MCF 10A (cell line): ENCODE results near the gene FNDC1. TPM values are rescaled to one million over a fixed set of nuclear protein-coding genes. Genes with fewer than 3 reads are reported as not detected.
A peak's percentile ranks its signal among the peaks of the same experiment; 100 is the strongest.

Experiments used
- BruUV-seq: library from RNA; stranded (reverse); fragments of 400-500 nt; replicated peaks from 2 replicates; lab custom pipeline; 2021; lab: Mats Ljungman, UMichigan
- CTCF ChIA-PET: fragments of 300-600 bp; sonication (Branson Sonifier 250); formaldehyde crosslinking; extraction: SDS; loops from one replicate; lab custom pipeline; 2021; ENCODE audit warnings: antibody characterized with exemption, inconsistent platforms; lab: Yijun Ruan, JAX
- POLR2A ChIA-PET: fragments of 300-600, 350-650 bp; sonication (Branson Sonifier 250); formaldehyde crosslinking; extraction: SDS; loops from one replicate; lab custom pipeline; 2020; ENCODE audit warnings: antibody characterized with exemption, inconsistent platforms; lab: Yijun Ruan, JAX
- DNase-seq: peaks from one replicate; pipeline ENCODE4 v3.0.0-alpha.2; 2018; ENCODE audit not compliant: unreplicated experiment
- H3K27ac Mint-ChIP-seq: one replicate; pipeline ENCODE4 v1.8.0; 2022; ENCODE audit warnings: mild to moderate bottlenecking, low read depth, mixed read lengths; ENCODE audit not compliant: unreplicated experiment
- H3K27me3 Mint-ChIP-seq: one replicate; pipeline ENCODE4 v1.8.0; 2022; ENCODE audit warnings: mixed read lengths; ENCODE audit not compliant: insufficient read depth, unreplicated experiment
- H3K36me3 Mint-ChIP-seq: one replicate; pipeline ENCODE4 v1.8.0; 2022; ENCODE audit warnings: mild to moderate bottlenecking, moderate library complexity, mixed read lengths; ENCODE audit not compliant: insufficient read depth, unreplicated experiment
- H3K4me1 Mint-ChIP-seq: one replicate; pipeline ENCODE4 v1.8.0; 2022; ENCODE audit warnings: mixed read lengths; ENCODE audit not compliant: insufficient read depth, unreplicated experiment
- H3K4me3 Mint-ChIP-seq: one replicate; pipeline ENCODE4 v1.8.0; 2022; ENCODE audit warnings: mild to moderate bottlenecking, moderate library complexity, mixed read lengths; ENCODE audit not compliant: unreplicated experiment
- H3K9me3 Mint-ChIP-seq: one replicate; pipeline ENCODE4 v1.8.0; 2022; ENCODE audit warnings: mixed read lengths; ENCODE audit not compliant: unreplicated experiment
- intact Hi-C: fragments of 100-400 bp; cut with micrococcal nuclease; formaldehyde crosslinking; loops from 2 replicates; pipeline ENCODE4 v1.14.1; 2022
- total RNA-seq: library from RNA; stranded (reverse); gene quantifications from 2 replicates; pipeline ENCODE4 v1.2.3, GENCODE V29; 2022
- TF ChIP-seq, protein P1 (sequence below): fragments of 200-600 bp; IDR thresholded peaks from one replicate; pipeline ENCODE4 v1.8.0; 2022; ENCODE audit warnings: antibody characterized with exemption, mild to moderate bottlenecking; ENCODE audit not compliant: unreplicated experiment

The FNDC1 gene
- total RNA-seq, 1 experiment from 2014 or later: not detected

DNA sequence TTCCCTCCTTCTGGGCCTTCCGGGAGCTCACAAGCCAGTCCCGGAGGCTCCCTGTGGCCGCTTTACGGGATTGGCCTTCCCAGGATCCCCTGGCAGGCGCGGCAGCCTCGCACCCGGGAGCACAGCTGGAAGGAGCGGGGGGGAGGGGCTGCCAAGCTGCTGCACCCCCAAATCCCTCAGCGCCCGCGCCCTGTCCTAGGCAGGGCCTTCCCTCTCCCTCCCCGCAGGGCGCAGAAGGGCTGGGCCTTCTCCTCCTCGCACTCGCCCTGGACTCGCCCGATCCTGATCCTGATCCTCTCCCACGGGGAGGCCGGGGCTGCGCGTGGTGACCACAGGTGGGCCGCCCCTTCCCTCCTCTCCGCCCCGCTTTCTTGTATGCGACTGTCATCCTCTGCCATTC is 146.4 kb downstream of the FNDC1 start:
- no peak for DNase-seq
- Mint-ChIP-seq H3K27me3 (peaks cover 14% of the 10 kb centered on the region), H3K27ac (no peak overlapping the region), H3K36me3 (no peaks in the 10 kb centered on the region), H3K9me3 (no peaks in the 10 kb centered on the region), H3K4me3 (no peak overlapping the region), H3K4me1 (no peaks in the 10 kb centered on the region)
- TF ChIP-seq, protein P1, sequence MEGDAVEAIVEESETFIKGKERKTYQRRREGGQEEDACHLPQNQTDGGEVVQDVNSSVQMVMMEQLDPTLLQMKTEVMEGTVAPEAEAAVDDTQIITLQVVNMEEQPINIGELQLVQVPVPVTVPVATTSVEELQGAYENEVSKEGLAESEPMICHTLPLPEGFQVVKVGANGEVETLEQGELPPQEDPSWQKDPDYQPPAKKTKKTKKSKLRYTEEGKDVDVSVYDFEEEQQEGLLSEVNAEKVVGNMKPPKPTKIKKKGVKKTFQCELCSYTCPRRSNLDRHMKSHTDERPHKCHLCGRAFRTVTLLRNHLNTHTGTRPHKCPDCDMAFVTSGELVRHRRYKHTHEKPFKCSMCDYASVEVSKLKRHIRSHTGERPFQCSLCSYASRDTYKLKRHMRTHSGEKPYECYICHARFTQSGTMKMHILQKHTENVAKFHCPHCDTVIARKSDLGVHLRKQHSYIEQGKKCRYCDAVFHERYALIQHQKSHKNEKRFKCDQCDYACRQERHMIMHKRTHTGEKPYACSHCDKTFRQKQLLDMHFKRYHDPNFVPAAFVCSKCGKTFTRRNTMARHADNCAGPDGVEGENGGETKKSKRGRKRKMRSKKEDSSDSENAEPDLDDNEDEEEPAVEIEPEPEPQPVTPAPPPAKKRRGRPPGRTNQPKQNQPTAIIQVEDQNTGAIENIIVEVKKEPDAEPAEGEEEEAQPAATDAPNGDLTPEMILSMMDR: no peak
- ChIA-PET CTCF (no interaction called here), POLR2A (no interaction called here)
- no TSS peak for BruUV-seq
- intact Hi-C loops: no loop called here

DNA sequence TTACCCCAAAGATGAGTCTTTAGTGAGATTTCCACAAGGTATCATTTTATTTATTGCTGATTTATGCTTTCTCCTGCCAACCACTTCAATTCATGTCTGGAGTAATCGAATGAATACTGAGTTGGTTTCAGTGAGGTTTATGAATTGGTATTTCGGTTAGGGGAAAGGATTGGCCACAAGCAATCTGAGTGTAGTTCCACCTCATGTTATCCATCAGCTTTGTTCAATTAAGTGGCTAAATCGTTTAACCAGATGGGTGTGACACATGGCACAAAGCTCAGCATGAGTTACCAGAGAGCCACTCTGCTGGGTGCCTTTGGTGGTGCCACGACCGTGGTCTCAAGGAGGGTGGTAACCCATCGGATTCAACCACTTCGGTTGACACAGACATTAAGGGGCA is 148.2 kb downstream of the FNDC1 start:
- Mint-ChIP-seq H3K4me3 (no peak overlapping the region), H3K4me1 (no peaks in the 10 kb centered on the region), H3K9me3 (no peaks in the 10 kb centered on the region), H3K36me3 (no peaks in the 10 kb centered on the region), H3K27me3 (peaks cover 14% of the 10 kb centered on the region), H3K27ac (no peak overlapping the region)
- DNase-seq: no peak
- BruUV-seq: no TSS peak
- POLR2A ChIA-PET: interaction anchor here (0.6 kb wide), 1 partner anchor 153 kb away, joined by 4 read pairs; no protein-coding TSS in a partner anchor
- CTCF ChIA-PET: no interaction called here
- intact Hi-C loops: no loop called here
- TF ChIP-seq, protein P1: no peak

DNA sequence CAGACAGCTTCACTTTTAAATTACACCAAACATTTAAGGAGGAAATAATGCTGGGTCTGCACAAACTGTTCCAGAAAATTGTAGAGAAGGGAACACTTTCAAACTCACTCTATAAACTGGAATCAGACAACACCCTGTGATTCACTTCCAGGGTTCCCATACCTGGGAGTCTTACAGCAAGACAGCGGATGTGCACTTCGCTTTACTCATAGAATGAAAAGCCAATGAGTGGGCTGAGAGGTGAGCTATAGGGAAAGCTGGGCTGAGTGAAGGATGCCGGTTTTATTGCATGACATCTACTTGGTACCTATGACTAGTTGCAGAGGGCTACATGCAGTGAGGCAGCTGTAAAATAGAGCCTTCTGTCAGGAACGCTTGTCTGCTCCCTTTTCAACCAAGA is 152.1 kb downstream of the FNDC1 start:
- H3K4me3 Mint-ChIP-seq: no peak overlapping the region
- intact Hi-C loops: no loop called here
- H3K9me3 Mint-ChIP-seq: no peaks in the 10 kb centered on the region
- H3K27me3 Mint-ChIP-seq: peaks cover 14% of the 10 kb centered on the region
- DNase-seq: peak; percentile 31
- TF ChIP-seq, protein P1: no peak
- no TSS peak for BruUV-seq
- CTCF ChIA-PET: no interaction called here
- H3K4me1 Mint-ChIP-seq: no peaks in the 10 kb centered on the region
- POLR2A ChIA-PET: no interaction called here
- H3K27ac Mint-ChIP-seq: no peak overlapping the region
- no peaks in the 10 kb centered on the region for H3K36me3 Mint-ChIP-seq

Other genes starting within 250 kb of the FNDC1 start
- gene RSPH3, start 169.2 kb upstream of the FNDC1 start, total RNA-seq: 13.1 and 14.5 TPM in 2 replicates
- not detected in 2 replicates for gene TAGAP, start 124.4 kb upstream of the FNDC1 start, total RNA-seq